ENCODE results near the gene DPP9. TPM values are rescaled to one million over a fixed set of nuclear protein-coding genes. Genes with fewer than 3 reads are reported as not detected.

DPP9 gene
- total and polyA plus RNA-seq, 2 of the 4 experiments (the other 2 are of a cell fraction), result 12.4 to 33.0 TPM

DNA sequence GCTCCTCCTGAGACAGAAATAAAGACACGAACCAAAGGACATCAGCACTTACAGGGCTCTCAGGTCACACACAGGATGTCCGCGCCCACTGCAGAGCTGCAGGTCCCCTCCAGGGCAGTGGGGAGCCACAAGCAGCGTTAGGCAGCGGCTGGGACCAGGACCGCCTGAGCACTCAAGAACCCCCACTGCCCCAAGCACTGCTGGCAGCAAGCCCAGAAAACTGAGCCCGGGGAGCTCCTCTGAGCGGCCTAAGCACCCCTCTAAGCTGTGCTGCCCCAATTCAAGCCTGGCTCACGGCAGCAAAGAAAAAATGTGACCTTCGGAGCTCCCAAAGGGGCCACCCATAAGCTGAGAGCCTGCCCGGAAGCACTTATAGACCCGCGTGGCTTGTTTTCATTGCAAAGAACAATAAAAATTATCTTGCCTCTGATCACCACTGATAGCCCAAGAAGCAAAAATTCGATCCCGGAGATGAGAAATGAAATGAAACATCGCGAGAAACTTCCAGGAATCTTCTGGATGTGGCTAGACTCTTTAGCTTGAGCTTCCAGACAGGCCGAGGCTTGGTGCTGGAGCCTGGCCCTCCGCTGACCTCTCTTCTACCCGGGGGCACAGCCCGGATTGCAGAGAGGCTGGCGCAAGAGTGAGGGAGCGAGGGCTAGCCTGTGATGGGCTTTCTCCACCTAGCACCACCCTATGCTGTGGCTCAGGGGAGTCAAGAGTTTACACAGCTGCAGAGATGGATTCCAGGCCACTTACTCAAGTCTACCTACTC lies 6.3 kb downstream of the DPP9 start:
- intact Hi-C loops (cut with micrococcal nuclease), result no loop called here
- 64% methylated on average over 11 of the region's 23 CpGs; no CpG with 5 or more reads in 1 of the 2 experiments for WGBS, 2 experiments (ENCODE audit: extremely low coverage in 2 of 2, insufficient read length in 1 of 2)
- Histone ChIP-seq H2BK20ac (ENCODE audit: low read depth, low read length) (no peak overlapping the region), H3K4me1 (ENCODE audit: control insufficient read depth, insufficient read depth, low read length) (peaks cover 18% of the 10 kb centered on the region), H2BK15ac (ENCODE audit: low read depth, low read length) (no peak overlapping the region), H3K9me3 (ENCODE audit: control insufficient read depth, insufficient read depth, low read length) (no peaks in the 10 kb centered on the region), H3K14ac (replicated peaks; ENCODE audit: low read depth, low read length) (no peak overlapping the region), H3K56ac (ENCODE audit: extremely low read depth, insufficient read depth, low read length) (no peak overlapping the region), H2AFZ (replicated peaks; ENCODE audit: low read length, poor library complexity) (peak overlapping the region; percentile 34), H4K20me1 (ENCODE audit: insufficient read depth, low read length) (0 out of 2 replicates have a peak, but pooled peaks cover under 1% of the 10 kb centered on the region), H3K79me1 (ENCODE audit: low read depth in 1 of 2, low read length in 2 of 2) (peaks cover 34 to 88% of the 10 kb centered on the region in 2 experiments), H3K9ac (ENCODE audit: low read depth, low read length) (no peak overlapping the region), H3K36me3 (ENCODE audit: control insufficient read depth, insufficient read depth, low read length) (peaks cover 65% of the 10 kb centered on the region), H2BK120ac (ENCODE audit: low read depth, low read length) (0 out of 2 replicates have a peak overlapping the region, but pooled peaks have one; percentile 13), H2AK5ac (ENCODE audit: low read depth, low read length) (no peak overlapping the region), H3K4me2 (ENCODE audit: low read depth, low read length) (no peak overlapping the region), H2BK5ac (ENCODE audit: low read depth, low read length, poor library complexity, severe bottlenecking) (peak overlapping the region; percentile 49), H3K23ac (ENCODE audit: low read depth, low read length) (no peak overlapping the region), H3K4ac (ENCODE audit: low read depth, low read length) (no peak overlapping the region), H4K91ac (ENCODE audit: insufficient read depth, low read depth, low read length) (no peak overlapping the region), H3K18ac (ENCODE audit: low read depth, low read length) (no peak overlapping the region), H4K5ac (ENCODE audit: low read depth, low read length) (no peak overlapping the region), H3K4me3 (ENCODE audit: insufficient read depth, low read depth, low read length) (no peak overlapping the region), H4K8ac (ENCODE audit: low read depth in 2 of 2, low read length in 2 of 2) (no peak overlapping the region), H3K9me1 (ENCODE audit: insufficient read depth, low read length) (peaks cover 10% of the 10 kb centered on the region; the same call in 1 of the 2 replicates), H3K27ac (ENCODE audit: insufficient read depth, low read length) (no peak overlapping the region), H3K27me3 (ENCODE audit: control insufficient read depth, insufficient read depth, low read length) (no peaks in the 10 kb centered on the region), H2AK9ac (replicated peaks; ENCODE audit: low read depth, low read length, poor library complexity) (peak overlapping the region; percentile 85)
- BruUV-seq (replicated peaks), result no TSS peak
- ChIA-PET CTCF (interaction anchor here (0.5 kb wide), 1 partner anchor 1077 kb away, joined by 4 read pairs; no protein-coding TSS in a partner anchor), POLR2A (ENCODE audit: unreplicated experiment) (no interaction called here)
- in situ Hi-C loops (cut with MboI; ENCODE audit: low sequenced_read_pairs), result no loop called here
- no peak for ATAC-seq (ENCODE audit: low read depth)
- dilution Hi-C loops (cut with HindIII; ENCODE audit: low sequenced_read_pairs, unreplicated experiment), result no loop called here
- TF ChIP-seq, protein P1, sequence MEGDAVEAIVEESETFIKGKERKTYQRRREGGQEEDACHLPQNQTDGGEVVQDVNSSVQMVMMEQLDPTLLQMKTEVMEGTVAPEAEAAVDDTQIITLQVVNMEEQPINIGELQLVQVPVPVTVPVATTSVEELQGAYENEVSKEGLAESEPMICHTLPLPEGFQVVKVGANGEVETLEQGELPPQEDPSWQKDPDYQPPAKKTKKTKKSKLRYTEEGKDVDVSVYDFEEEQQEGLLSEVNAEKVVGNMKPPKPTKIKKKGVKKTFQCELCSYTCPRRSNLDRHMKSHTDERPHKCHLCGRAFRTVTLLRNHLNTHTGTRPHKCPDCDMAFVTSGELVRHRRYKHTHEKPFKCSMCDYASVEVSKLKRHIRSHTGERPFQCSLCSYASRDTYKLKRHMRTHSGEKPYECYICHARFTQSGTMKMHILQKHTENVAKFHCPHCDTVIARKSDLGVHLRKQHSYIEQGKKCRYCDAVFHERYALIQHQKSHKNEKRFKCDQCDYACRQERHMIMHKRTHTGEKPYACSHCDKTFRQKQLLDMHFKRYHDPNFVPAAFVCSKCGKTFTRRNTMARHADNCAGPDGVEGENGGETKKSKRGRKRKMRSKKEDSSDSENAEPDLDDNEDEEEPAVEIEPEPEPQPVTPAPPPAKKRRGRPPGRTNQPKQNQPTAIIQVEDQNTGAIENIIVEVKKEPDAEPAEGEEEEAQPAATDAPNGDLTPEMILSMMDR (conservative IDR thresholded peaks at IDR 0.05; ENCODE audit: low read depth, low read length), result no peak
- TF ChIP-seq MXI1 (IDR thresholded peaks at IDR 0.05; ENCODE audit: borderline replicate concordance, low read depth, low read length) (no peak), CEBPB (IDR thresholded peaks at IDR 0.05; ENCODE audit: low read depth, low read length) (no peak), POLR2A (IDR thresholded peaks at IDR 0.05; ENCODE audit: low read depth, low read length) (no peak), RFX5 (IDR thresholded peaks at IDR 0.05; ENCODE audit: low read depth, low read length) (no peak), NFE2L2 (IDR thresholded peaks at IDR 0.05; ENCODE audit: low read depth, low read length) (no peak), BHLHE40 (IDR thresholded peaks at IDR 0.05; ENCODE audit: low read depth, low read length) (no peak), MAZ (IDR thresholded peaks at IDR 0.05; ENCODE audit: borderline replicate concordance, low read depth, low read length) (no peak), SMC3 (IDR thresholded peaks at IDR 0.05; ENCODE audit: low read depth, low read length) (no peak), CHD1 (IDR thresholded peaks at IDR 0.05; ENCODE audit: low read depth, low read length) (no peak), MAFK (IDR thresholded peaks at IDR 0.05; ENCODE audit: low read depth, low read length) (no peak), RAD21 (IDR thresholded peaks at IDR 0.05; ENCODE audit: low read length) (no peak)
- TF ChIP-seq, protein P2, sequence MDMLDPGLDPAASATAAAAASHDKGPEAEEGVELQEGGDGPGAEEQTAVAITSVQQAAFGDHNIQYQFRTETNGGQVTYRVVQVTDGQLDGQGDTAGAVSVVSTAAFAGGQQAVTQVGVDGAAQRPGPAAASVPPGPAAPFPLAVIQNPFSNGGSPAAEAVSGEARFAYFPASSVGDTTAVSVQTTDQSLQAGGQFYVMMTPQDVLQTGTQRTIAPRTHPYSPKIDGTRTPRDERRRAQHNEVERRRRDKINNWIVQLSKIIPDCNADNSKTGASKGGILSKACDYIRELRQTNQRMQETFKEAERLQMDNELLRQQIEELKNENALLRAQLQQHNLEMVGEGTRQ (IDR thresholded peaks at IDR 0.05; ENCODE audit: low read depth, low read length), result no peak
- peak; percentile 70 for DNase-seq

Data from IMR-90 (cell line).